Peyer's patch (tissue), 4 donors: ENCODE measurements around the gene PVALB.

Experiments
- CTCF ChIP-seq, 6 experiments: fragments of 450-650 bp in 4 of 6; fragments of 200-600 bp in 2 of 6; sonication (generic) in 1 of 6; IDR thresholded peaks; one replicate each; pipeline ENCODE4 v1.5.1; 2017 to 2019; ENCODE audit warnings: antibody characterized with exemption in 6 of 6, mild to moderate bottlenecking in 3 of 6, moderate library complexity in 1 of 6
- POLR2A ChIP-seq, 2 donors: fragments of 450-650 bp; IDR thresholded peaks; one replicate each; pipeline ENCODE4 v1.5.1; 2017; ENCODE audit warnings: antibody characterized with exemption in 2 of 2, mild to moderate bottlenecking in 2 of 2, moderate library complexity in 2 of 2

GRCh38 chr22:36839356-36840073, 22.7 kb upstream of the PVALB start:
- TF ChIP-seq CTCF (IDR thresholded peaks at IDR 0.05) (no peak), POLR2A (IDR thresholded peaks at IDR 0.05) (no peak)
